Measurements from ENCODE around the gene AUH.

AUH gene

GRCh38 chr9:91266448-91266847 lies 95.3 kb downstream of the AUH start:
- TF ChIP-seq YY1 (IDR thresholded peaks at IDR 0.05; ENCODE audit: low read depth) (no peak), TCF12 (IDR thresholded peaks at IDR 0.05; ENCODE audit: low read depth) (no peak), USF1 (IDR thresholded peaks at IDR 0.05) (no peak), REST (IDR thresholded peaks at IDR 0.05; ENCODE audit: low read depth) (no peak), EGR1 (IDR thresholded peaks at IDR 0.05) (no peak)

GRCh38 chr9:91265514-91265913 lies 96.2 kb downstream of the AUH start:
- TF ChIP-seq USF1 (IDR thresholded peaks at IDR 0.05): no peak
- TF ChIP-seq YY1 (IDR thresholded peaks at IDR 0.05; ENCODE audit: low read depth): no peak
- no peak for TF ChIP-seq ZBTB7A (IDR thresholded peaks at IDR 0.05; ENCODE audit: low read depth)
- TF ChIP-seq TCF12 (IDR thresholded peaks at IDR 0.05; ENCODE audit: low read depth): no peak
- TF ChIP-seq EP300 (IDR thresholded peaks at IDR 0.05; ENCODE audit: borderline replicate concordance): no peak
- no peak for TF ChIP-seq REST (IDR thresholded peaks at IDR 0.05; ENCODE audit: low read depth)

GRCh38 chr9:91261417-91261816 lies 100.3 kb downstream of the AUH start:
- no peak for TF ChIP-seq EP300 (IDR thresholded peaks at IDR 0.05; ENCODE audit: borderline replicate concordance)
- TF ChIP-seq YY1 (IDR thresholded peaks at IDR 0.05; ENCODE audit: low read depth): no peak
- no peak for TF ChIP-seq ZBTB7A (IDR thresholded peaks at IDR 0.05; ENCODE audit: low read depth)
- TF ChIP-seq TCF12 (IDR thresholded peaks at IDR 0.05; ENCODE audit: low read depth): no peak
- TF ChIP-seq TEAD4 (IDR thresholded peaks at IDR 0.05): no peak
- TF ChIP-seq NFIC (IDR thresholded peaks at IDR 0.05): no peak
- no peak for TF ChIP-seq FOXM1 (IDR thresholded peaks at IDR 0.05; ENCODE audit: borderline replicate concordance, low read depth)
- no peak for TF ChIP-seq MAX (IDR thresholded peaks at IDR 0.05)
- no peak for TF ChIP-seq RAD21 (IDR thresholded peaks at IDR 0.05; ENCODE audit: low read depth)
- no peak for TF ChIP-seq CEBPB (IDR thresholded peaks at IDR 0.05)
- TF ChIP-seq TAF1 (IDR thresholded peaks at IDR 0.05; ENCODE audit: low read depth): no peak
- TF ChIP-seq REST (IDR thresholded peaks at IDR 0.05; ENCODE audit: low read depth): no peak
- TF ChIP-seq CREB1 (IDR thresholded peaks at IDR 0.05; ENCODE audit: low read depth): no peak
- no peak for TF ChIP-seq USF1 (IDR thresholded peaks at IDR 0.05)
- no peak for TF ChIP-seq EGR1 (IDR thresholded peaks at IDR 0.05)

GRCh38 chr9:91259162-91259561 lies 102.6 kb downstream of the AUH start:
- no peak for TF ChIP-seq CREB1 (IDR thresholded peaks at IDR 0.05; ENCODE audit: low read depth)
- no peak for TF ChIP-seq NFIC (IDR thresholded peaks at IDR 0.05)
- no peak for TF ChIP-seq ZBTB7A (IDR thresholded peaks at IDR 0.05; ENCODE audit: low read depth)
- no peak for TF ChIP-seq MAX (IDR thresholded peaks at IDR 0.05)
- no peak for TF ChIP-seq YY1 (IDR thresholded peaks at IDR 0.05; ENCODE audit: low read depth)
- TF ChIP-seq EGR1 (IDR thresholded peaks at IDR 0.05): no peak
- TF ChIP-seq TEAD4 (IDR thresholded peaks at IDR 0.05): no peak
- TF ChIP-seq TAF1 (IDR thresholded peaks at IDR 0.05; ENCODE audit: low read depth): no peak
- no peak for TF ChIP-seq CEBPB (IDR thresholded peaks at IDR 0.05)

- TF ChIP-seq REST (IDR thresholded peaks at IDR 0.05; ENCODE audit: low read depth) (no peak), YY1 (IDR thresholded peaks at IDR 0.05; ENCODE audit: low read depth) (no peak), TEAD4 (IDR thresholded peaks at IDR 0.05) (no peak), EP300 (IDR thresholded peaks at IDR 0.05; ENCODE audit: borderline replicate concordance) (no peak), CEBPB (IDR thresholded peaks at IDR 0.05) (no peak), CREB1 (IDR thresholded peaks at IDR 0.05; ENCODE audit: low read depth) (no peak), USF1 (IDR thresholded peaks at IDR 0.05) (no peak), FOXM1 (IDR thresholded peaks at IDR 0.05; ENCODE audit: borderline replicate concordance, low read depth) (no peak), ZBTB7A (IDR thresholded peaks at IDR 0.05; ENCODE audit: low read depth) (no peak)
Measured at GRCh38 chr9:91258451-91258850, 103.3 kb downstream of the AUH start.

All from Ishikawa (cell line).